ENCODE measurements around the gene POLE. TPM values are rescaled to one million over a fixed set of nuclear protein-coding genes. Genes with fewer than 3 reads are reported as not detected.
A peak's percentile ranks its signal among the peaks of the same experiment; 100 is the strongest.
"Not testable (repeated sequence)": the region's sequence is repeated elsewhere in the genome, so short reads cannot be mapped to it uniquely, and the experiment has no call there.

POLE gene
- total RNA-seq, 1 donor = 108 TPM

DNA sequence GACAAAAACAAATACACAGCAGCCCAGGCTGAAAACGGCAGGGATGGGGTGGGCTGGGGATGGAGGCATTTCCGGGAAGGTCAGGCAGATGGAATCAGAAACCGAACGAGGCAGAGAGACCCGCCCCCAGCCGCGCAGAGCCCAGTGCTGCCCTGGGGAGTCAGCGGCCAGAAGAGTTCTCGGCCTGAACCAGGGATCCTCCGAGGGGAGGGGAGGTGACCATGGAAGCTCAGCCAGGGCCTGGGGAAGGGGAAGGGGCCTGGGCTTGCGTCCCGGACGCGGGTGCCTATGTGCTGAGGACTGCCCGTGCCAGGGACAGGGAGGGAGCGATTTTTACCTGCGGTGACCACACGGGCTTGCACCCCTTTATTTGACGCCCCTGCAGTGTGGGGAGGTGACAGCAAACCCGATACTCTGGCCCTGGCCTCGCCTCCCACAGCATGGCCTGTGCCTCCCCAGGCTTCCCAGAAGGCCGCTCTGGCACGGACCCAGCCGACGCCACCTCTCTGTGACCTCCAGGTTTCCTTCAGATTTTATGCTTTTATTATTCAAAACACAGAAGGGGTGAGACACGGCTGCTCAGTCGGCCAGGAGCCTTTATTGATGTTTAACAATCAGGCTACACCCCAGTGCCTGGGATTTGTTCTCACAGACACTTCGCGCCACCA, 84.4 kb downstream of the POLE start:
- DNase-seq (ENCODE audit: low read depth in 2 of 3, low spot score in 2 of 3) = no peak

DNA sequence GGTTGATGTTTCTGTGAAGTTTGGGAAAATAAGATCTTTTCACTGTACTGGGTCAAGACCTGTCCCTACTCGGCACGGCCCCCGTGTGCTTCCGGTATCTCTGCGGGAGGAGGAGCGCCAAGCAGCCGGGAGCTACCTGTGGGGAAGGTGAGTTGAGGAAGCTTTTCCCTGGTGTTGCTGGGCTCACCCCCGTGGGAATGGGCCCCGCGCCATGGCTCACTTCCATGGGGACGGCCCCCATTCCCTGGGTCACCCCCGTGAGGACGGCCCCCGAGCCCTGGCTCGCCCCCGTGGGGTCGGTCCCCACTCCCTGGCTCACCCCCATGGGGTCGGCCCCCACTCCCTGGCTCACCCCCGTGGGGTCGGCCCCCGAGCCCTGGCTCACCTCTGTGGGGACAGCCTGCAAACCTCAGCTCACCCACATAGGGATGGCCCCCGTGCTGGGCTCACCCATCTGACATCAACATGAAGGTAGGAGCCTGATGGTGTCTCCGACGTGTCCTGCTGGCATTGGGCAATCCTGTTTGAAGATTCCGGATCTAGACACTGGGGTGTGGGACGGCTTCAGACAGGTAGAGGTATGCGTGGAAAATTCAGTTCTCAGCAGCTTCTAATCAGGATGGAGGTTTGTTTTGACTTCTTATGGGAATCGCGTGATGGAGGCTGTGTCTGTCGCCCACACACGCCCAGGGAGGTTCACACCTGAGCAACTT, 85.8 kb downstream of the POLE start:
- DNase-seq (ENCODE audit: low read depth in 2 of 3, low spot score in 2 of 3) = no peak

DNA sequence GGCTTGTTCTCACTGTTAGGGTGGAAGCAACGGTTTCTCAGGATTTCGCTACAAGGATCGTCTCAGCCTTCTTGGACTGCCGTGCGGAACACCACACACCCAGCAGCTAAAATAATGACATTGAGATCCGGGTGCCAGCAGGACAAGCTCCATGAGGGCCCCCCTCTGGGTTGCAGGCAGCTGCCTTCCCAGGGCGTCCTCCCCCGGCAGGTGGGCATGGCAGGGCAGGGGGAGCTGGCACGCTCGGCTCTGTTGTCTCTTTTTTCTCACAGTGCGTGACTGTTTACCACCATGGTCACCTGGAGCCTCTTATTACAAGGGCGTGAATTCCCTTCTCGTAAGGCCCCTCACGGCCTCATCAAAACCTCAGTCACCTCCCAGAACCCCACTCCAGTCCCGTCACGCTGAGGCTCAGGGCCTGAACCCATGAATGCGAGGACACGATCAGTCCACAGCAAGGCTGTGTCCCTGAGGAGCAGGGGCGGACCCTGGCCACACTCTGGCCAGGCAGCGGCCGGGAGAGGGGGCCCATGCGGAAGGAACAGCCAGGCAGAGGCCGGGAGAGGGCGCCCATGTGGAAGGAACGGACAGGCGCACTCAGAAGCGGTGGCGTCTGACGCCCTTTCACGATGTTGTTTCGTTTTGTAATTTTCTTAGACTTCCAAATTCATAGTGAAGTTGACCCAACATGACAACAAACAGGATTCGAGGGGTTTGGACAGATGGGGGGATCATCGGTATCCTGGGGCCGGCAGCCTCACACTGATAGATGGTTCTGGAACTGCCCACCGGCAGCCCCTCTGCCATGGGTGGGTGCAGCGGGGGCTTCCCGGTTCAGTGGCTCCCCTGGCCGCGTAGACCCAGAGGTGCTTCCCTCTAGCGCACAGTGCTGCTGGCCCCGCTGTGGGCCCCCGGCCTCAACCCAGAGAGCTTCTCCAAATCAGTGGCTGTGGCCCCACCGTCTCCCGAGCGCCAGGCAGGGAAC, 86.8 kb downstream of the POLE start:
- DNase-seq (ENCODE audit: low read depth in 2 of 3, low spot score in 2 of 3) = peak in 2 of 3 donors; percentile 73 to 76

DNA sequence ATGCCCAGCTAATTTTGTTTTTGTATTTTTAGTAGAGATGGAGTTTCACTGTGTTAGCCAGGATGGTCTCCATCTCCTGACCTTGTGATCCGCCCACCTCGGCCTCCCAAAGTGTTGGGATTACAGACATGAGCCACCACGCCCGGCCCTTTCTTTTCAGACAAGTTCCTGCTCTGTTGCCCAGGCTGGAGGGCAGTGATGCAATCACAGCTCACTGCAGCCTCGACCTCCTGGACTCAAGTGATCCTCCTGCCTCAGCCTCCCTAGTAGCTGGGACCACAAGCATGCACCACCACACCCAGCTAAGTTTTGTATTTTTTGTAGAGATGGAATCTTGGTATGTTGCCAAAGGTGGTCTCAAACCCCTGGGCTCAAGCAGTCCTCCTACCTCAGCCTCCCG, 87.6 kb downstream of the POLE start:
- not testable (repeated sequence) for DNase-seq (ENCODE audit: low read depth in 2 of 3, low spot score in 2 of 3)

DNA sequence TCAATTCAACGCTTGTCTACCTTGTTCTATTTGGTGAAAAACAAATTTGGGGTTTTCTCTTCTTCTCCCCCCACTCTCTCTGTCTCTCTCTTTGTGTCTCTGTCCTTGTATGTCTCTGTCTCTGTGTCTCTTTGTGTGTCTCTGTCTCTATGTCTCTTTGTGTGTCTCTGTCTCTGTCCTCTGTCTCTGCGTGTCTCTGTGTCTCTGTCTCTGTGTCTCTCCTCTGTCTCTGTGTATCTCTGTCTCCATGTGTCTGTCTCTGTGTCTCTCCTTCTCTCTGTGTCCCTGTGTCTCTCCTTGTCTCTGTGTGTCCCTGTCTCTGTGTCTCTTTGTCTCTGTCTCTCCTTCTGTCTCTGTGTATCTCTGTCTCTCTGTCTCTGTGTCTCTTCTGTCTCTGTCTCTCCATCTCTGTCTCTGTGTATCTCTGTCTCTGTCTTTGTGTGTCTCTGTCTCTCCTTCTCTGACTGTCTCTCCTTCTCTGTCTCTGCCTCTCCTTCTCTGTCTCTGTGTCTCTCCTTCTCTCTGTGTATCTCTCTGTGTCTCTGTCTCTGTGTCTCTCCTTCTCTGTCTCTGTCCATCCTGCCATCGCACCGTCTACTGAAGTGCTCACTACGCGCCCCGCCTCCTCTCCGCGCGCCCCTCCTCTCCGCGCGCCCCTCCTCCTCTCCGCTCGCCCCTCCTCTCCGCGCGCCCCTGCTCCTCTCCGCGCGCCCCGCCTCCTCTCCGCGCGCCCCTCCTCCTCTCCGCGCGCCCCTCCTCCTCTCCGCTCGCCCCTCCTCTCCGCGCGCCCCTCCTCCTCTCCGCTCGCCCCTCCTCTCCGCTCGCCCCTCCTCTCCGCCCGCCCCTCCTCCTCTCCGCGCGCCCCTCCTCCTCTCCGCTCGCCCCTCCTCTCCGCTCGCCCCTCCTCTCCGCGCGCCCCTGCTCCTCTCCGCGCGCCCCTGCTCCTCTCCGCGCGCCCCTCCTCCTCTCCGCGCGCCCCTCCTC, 89.5 kb downstream of the POLE start:
- peak in 2 of 3 donors; percentile 54 to 65 for DNase-seq (ENCODE audit: low read depth in 2 of 3, low spot score in 2 of 3)

DNA sequence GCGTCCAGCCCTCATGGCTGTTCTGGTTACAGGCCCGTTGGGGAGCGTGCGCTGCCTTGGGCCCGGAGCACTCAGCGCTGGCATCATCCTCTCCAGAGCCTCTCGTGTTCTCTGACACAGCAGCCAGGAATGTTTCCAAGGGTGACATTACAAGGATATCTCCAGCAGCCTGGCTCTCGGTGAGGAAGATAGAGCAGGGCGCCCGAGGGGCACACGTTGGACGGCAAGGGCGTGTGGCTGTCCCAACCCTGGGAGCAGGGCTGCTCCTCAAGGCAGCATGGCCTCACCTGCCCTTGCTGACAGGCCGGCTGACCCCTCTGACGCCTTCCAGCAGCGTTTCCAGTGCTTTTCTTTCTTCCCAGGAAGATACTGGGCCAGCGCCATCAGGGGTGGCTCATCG, 91.1 kb downstream of the POLE start:
- DNase-seq (ENCODE audit: low read depth in 2 of 3, low spot score in 2 of 3) = no peak

DNA sequence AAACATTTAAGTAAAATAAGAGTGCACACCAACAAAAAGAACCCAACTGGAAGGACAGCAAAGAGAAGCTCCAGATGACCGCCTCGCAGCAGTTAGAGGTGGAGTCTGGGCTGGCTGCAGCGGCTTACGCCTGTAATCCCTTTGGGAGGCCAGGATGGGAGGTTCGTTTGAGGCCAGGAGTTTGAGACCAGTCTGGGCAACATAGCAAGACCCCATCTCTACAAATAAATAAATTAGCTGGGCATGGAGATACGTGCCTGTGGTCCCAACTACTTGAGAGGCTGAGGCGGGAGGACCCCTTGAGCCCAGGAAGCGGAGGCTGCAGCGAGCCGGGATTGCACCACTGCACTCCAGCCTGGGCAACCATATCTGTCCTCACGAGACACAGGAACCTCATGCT, 92.0 kb downstream of the POLE start:
- no peak for DNase-seq (ENCODE audit: low read depth in 2 of 3, low spot score in 2 of 3)

DNA sequence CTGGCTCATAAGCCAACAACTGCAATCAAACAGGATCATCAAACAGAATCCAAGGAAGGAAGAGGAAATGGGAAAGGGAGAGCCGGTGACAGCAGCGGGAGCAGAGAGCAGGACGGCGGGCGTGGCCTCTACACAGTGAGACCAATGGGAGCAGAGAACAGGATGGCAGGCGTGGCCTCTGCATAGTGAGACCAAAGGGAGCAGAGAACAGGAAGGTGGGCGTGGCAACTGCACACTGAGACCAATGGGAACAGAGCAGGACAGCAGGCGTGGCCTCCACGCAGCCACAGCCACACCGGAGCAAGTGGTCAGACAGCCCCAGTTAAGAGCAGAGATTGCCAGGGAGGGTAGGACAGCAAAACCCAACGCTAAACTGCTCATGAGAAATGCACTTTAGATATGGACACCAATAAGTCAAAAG, 93.2 kb downstream of the POLE start:
- DNase-seq (ENCODE audit: low read depth in 2 of 3, low spot score in 2 of 3) = peak in 2 of 3 donors; percentile 76 to 78

DNA sequence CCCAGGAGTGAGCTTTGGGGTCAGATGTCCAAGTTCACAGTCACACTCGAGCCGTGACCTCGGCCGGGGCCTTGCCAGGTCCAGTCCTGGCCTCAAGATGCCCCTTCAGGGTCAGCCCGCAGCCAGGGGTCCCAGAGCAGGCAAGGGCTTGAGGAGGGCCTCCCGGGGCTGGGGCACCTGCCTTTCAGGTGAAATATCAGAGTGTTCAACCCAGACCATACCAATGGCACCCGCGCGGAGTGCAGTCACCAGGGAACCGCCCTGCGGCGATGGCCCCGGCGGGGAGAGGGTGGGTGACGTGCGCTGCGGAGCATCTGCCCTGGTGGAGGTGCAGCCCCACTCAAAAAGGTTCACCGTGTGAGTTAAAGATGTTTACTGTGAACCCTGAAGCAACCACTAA, 93.6 kb downstream of the POLE start:
- no peak for DNase-seq (ENCODE audit: low read depth in 2 of 3, low spot score in 2 of 3)

DNA sequence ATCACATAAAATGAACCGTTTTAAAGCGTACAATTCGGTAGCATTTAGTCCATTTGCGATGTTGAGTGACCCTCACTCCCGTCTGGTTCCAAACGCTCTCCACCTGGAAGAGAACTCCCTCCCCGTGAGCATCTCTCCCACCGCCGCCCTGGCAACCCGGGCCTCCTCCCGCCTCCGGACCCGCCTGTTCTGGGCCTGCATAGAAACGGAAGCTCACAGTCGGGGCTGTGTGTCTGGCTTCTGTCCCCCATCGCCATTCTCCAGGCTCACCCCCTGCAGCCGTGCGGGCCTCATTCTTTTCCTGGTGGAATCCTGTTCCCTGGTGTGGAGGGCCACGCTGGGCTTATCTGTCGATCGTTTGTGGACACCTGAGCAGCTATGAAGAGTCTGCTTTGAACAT, 94.1 kb downstream of the POLE start:
- DNase-seq (ENCODE audit: low read depth in 2 of 3, low spot score in 2 of 3) = no peak

DNA sequence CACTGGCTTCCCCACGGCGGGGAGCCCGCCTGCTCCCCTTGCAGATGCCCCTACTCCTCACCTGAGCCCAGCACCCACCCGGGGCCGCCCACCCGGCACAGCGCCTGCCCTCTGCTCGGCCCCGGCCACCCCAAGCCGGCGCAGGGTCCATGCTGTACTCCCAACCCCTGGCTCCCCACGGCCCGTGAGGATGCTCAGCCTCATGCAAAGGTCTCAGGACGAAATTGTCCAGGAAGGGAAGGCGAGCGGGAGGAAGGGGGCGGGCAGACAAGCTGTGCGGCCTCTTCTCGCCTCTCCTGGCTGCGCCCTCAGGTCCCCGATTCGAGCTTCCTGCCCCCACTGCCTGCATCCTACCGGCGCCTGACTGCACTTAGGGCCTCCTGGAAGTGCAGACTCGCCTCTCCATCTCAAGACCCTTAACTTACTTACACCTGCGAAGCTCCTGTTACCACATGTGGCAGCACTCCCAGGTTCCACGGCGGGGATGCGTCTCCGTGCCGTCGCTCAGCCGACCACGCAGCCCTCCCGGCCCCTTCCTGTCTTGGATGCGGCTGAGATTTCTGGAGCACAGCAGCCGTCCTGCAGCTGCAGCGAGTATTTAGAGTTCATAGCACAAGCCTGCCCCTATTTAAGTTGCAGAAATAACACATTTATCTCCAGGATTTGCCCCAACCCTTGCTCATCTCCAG, 94.7 kb downstream of the POLE start:
- DNase-seq (ENCODE audit: low read depth in 2 of 3, low spot score in 2 of 3) = no peak

DNA sequence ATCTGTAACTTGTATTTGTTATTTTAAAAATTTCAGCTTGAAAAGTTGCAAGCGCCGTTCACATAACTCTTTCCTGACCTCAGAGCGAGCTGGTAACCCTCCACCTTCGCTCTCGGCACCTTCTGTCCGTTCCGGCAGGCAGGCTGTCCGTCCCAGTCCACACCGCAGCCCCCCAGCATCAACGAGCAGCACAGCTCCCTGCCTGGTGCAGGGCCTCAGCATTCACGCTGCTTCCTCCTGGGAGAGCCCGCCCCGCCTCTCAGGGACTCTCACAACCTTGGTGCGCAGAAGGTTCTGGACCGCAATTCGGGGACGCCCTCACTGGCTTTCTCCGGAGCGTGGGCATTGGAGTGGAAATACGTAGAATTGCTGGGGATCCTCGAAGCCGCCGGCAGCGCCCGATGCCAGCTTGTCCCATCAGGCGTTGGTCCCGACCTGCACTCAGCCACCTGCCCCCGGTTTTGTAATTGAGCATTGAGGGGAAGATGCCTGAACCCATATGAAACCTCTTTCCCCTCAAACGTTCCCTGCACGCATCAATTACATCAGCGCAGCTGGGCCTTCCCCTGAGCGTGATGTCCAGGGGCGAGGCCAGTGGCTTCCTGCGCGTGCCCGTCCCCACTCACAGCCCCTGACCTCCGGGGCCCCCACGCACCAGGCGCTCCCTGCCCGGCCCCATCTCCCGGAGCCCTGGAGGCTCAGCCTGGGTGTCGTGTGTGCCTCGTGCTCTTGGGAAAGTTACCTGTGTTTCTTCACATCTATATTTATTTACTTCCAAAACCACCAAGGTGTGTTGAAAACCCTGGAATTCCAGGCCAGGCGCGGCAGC, 95.8 kb downstream of the POLE start:
- no peak for DNase-seq (ENCODE audit: low read depth in 2 of 3, low spot score in 2 of 3)

DNA sequence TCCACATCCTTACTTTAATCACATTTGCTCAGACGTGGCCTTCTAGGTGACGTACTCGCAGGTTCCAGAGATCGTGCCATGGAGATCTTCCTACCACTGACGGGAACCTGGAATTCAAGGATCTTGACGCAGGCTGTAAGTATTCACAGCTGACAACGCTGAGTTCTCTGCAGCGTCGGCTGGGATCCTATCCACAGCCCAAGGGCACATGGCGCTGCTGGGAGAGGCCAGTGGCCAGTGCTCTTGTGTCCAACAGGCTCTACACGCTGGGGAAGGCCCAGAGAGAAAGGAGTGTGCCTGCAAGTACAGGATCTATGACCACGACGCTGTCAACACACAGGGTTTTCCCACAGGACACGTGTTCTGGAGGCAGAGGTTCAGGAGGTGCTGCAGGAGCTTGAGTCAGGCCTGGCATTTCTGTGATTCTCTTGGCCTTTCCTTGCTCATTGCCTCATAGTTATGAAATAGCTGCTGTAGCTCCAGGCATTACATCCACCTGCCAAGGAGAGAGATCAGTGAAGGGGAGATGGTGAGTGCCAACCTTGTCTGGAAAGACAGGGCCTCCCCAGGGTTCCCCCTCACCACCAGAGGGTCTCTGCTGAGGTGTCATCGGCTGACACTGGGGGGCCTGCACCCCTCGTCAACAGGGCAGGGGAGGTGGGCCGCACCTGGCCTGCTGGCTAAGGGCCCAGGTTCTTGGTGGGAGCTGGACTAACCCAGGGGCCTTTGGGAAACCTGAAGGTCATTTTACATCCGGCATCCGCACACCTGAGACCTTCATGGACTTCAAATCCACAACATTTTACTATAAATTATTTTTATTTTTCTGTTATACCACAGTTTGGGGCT, 98.1 kb downstream of the POLE start:
- DNase-seq (ENCODE audit: low read depth in 2 of 3, low spot score in 2 of 3) = no peak

DNA sequence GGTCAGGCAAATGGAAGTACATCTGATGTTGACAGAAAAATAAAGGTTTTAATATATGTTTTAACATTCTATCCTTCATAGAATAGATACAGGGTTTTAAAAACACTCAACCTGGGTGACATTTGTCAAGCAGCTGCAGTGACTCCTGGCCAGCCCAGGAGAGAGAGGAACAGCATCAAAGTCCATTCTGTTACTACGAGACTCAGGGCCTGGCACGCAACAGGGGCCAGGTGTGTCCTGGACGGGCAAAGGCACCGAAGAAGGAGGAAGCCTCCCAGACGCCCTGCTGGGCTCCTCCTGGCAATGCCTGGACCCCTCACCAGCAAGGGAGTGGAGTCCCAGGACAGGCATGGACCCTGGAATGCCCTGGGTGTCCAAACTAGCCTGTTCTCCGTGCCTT, 98.8 kb downstream of the POLE start:
- DNase-seq (ENCODE audit: low read depth in 2 of 3, low spot score in 2 of 3) = no peak

DNA sequence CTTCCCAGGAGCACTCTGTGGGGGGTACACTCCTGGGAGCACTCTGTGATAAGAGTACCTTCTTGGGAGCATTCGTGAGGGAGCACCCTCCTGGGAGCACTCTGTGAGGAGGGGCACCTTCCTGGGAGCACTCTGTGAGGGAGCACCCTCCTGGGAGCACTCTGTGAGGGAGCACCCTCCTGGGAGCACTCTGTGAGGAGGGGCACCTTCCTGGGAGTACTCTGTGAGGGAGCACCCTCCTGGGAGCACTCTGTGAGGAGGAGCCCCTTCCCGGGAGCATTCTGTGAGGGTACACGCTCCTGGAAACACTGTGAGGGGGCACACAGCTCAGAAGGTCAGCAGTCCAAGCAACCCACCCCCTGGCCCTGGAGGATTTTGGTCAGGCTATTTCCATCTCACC, 99.4 kb downstream of the POLE start:
- DNase-seq (ENCODE audit: low read depth in 2 of 3, low spot score in 2 of 3) = no peak

DNA sequence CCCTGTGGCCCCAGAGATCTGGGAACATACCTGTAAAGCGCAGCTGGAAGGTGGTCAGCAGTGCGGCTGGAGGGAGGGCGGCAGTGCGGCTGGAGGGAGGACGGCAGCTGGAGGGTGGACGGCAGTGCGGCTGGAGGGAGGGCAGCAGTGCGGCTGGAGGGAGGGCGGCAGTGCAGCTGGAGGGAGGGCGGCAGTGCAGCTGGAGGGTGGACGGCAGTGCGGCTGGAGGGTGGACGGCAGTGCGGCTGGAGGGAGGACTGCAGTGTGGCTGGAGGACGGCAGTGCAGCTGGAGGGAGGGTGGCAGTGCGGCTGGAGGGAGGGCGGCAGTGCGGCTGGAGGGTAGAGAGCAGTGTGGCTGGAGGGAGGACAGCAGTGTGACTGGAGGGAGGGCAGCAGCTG, 100.2 kb downstream of the POLE start:
- no peak for DNase-seq (ENCODE audit: low read depth in 2 of 3, low spot score in 2 of 3)

DNA sequence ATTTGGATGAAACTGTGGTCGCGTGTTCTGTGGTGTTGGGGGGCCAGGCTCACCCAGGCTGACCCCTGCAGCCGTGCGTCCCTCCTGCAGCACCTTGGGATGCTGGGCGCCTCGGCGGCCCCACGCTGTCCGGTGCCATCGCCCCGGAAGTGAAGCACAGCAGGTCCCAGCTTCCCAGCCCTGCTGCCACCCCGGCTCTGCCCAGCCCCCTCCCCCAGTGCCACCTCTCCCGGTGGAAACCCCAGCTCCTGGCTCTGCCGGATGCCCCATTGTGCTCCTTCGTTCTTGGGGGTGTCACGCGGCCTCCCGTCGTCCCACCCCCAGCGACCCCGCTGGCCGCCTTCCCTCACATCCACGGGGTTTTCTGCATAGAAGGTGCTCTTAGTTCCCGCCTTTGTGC, 102.0 kb downstream of the POLE start:
- DNase-seq (ENCODE audit: low read depth in 2 of 3, low spot score in 2 of 3) = no peak

DNA sequence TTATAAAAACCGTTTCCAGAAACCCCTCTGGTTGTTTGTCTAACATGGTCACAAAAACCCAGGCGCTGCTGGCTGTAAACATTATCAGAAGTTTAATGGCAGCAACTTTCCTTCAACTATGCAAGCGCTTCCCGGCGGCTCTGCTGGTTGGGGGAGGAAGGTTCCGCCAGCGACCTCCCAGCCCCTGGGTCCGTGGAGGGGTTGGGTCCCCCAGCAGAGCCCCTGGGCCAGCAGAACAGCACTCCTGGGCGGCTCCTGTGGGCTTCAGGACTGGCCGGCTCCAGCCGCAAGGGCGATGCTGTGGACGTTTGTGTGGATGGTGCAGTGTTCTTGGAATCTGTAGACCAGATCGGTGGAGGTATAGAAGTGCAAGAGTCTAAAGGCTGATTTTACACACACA, 102.7 kb downstream of the POLE start:
- DNase-seq (ENCODE audit: low read depth in 2 of 3, low spot score in 2 of 3) = no peak
